Stimulated activated CD4-positive, alpha-beta T cell treated with anti-CD3 and anti-CD28 coated beads, TNF-alpha, amount 100 ng/mL, for 1 hour (primary cell): ENCODE results near the gene CHRNE.
A peak's percentile ranks its signal among the peaks of the same experiment; 100 is the strongest.
"Not testable (repeated sequence)": the region's sequence is repeated elsewhere in the genome, so short reads cannot be mapped to it uniquely, and the experiment has no call there.

Experiments
- DNase-seq, 3 donors: peaks; one replicate each; pipeline ENCODE4 v3.0.0-alpha.2; 2020; ENCODE audit warnings: low read depth in 3 of 3, low spot score in 1 of 3

Gene CHRNE

GRCh38 chr17:4939796-4940554 lies 37.1 kb upstream of the CHRNE start, which contains the start of the genes RNF167 and SLC25A11:
TSS of gene RNF167 (plus strand) at chr17:4940268. CDS start at chr17:4940910, 642 bp downstream.
TSS of gene SLC25A11 (minus strand) at chr17:4940046. CDS start at chr17:4939910, 136 bp downstream.
- peak; percentile 83 to 92 (median 90) for DNase-seq

- no peak for DNase-seq
Measured at GRCh38 chr17:4939546-4939795, 36.6 kb upstream of the CHRNE start.

- no peak for DNase-seq
Measured at GRCh38 chr17:4938688-4939545, 36.0 kb upstream of the CHRNE start.

- no peak for DNase-seq
Measured at GRCh38 chr17:4938069-4938491, 35.2 kb upstream of the CHRNE start.

- DNase-seq = no peak
Measured at GRCh38 chr17:4937553-4937952, 34.7 kb upstream of the CHRNE start.

GRCh38 chr17:4936436-4936835 lies 33.5 kb upstream of the CHRNE start:
- no peak for DNase-seq

GRCh38 chr17:4935650-4936049 lies 32.8 kb upstream of the CHRNE start:
- DNase-seq = no peak

- DNase-seq = no peak
Measured at GRCh38 chr17:4934173-4934979, 31.5 kb upstream of the CHRNE start.

- no peak for DNase-seq
Measured at GRCh38 chr17:4933646-4934045, 30.7 kb upstream of the CHRNE start.

GRCh38 chr17:4932756-4933155 lies 29.9 kb upstream of the CHRNE start:
- DNase-seq = no peak

- no peak for DNase-seq
Measured at GRCh38 chr17:4931963-4932362, 29.1 kb upstream of the CHRNE start, which contains the start of gene GP1BA. TSS of gene GP1BA (plus strand) at chr17:4932277. CDS start at chr17:4932605, 328 bp downstream.

- no peak for DNase-seq
Measured at GRCh38 chr17:4928881-4929280, 26.0 kb upstream of the CHRNE start.

- not testable (repeated sequence) for DNase-seq
Measured at GRCh38 chr17:4926577-4927335, 23.9 kb upstream of the CHRNE start.

- DNase-seq = no peak
Measured at GRCh38 chr17:4921320-4921719, 18.4 kb upstream of the CHRNE start.

GRCh38 chr17:4920351-4921048 lies 17.6 kb upstream of the CHRNE start:
- DNase-seq = no peak

GRCh38 chr17:4919511-4920047 lies 16.7 kb upstream of the CHRNE start:
- DNase-seq = no peak

GRCh38 chr17:4914551-4914950 lies 11.7 kb upstream of the CHRNE start:
- not testable (repeated sequence) for DNase-seq

- DNase-seq = no peak
Measured at GRCh38 chr17:4913994-4914393, 11.1 kb upstream of the CHRNE start.

GRCh38 chr17:4908711-4909496 lies 6.0 kb upstream of the CHRNE start:
- peak; percentile 51 to 57 (median 53) for DNase-seq
